Dendritic cell treated with granulocyte-macrophage colony-stimulating factor and Interleukin-4, amounts not matched to agents 40 ng/mL and 50 ng/mL, for 4 days (primary cell): ENCODE measurements around the gene TMEM184B.
"Not testable (repeated sequence)": the region's sequence is repeated elsewhere in the genome, so short reads cannot be mapped to it uniquely, and the experiment has no call there.

ENCODE experiments used
- H3K27ac Mint-ChIP-seq: one replicate; pipeline ENCODE4 v1.8.0; 2022; ENCODE audit warnings: mild to moderate bottlenecking, mixed read lengths
- H3K27me3 Mint-ChIP-seq: one replicate; pipeline ENCODE4 v1.8.0; 2022; ENCODE audit warnings: mild to moderate bottlenecking, mixed read lengths
- H3K36me3 Mint-ChIP-seq: one replicate; pipeline ENCODE4 v1.8.0; 2022; ENCODE audit warnings: low read depth, mixed read lengths
- H3K4me1 Mint-ChIP-seq: one replicate; pipeline ENCODE4 v1.8.0; 2022; ENCODE audit warnings: low read depth, mixed read lengths
- H3K4me3 Mint-ChIP-seq: one replicate; pipeline ENCODE4 v1.8.0; 2022; ENCODE audit warnings: mild to moderate bottlenecking, moderate library complexity, mixed read lengths
- H3K9me3 Mint-ChIP-seq: one replicate; pipeline ENCODE4 v1.8.0; 2022; ENCODE audit warnings: mixed read lengths
- intact Hi-C: fragments of 100-400 bp; cut with micrococcal nuclease; formaldehyde crosslinking; loops from one replicate; pipeline ENCODE4 v1.15.0; 2022

The TMEM184B gene

DNA sequence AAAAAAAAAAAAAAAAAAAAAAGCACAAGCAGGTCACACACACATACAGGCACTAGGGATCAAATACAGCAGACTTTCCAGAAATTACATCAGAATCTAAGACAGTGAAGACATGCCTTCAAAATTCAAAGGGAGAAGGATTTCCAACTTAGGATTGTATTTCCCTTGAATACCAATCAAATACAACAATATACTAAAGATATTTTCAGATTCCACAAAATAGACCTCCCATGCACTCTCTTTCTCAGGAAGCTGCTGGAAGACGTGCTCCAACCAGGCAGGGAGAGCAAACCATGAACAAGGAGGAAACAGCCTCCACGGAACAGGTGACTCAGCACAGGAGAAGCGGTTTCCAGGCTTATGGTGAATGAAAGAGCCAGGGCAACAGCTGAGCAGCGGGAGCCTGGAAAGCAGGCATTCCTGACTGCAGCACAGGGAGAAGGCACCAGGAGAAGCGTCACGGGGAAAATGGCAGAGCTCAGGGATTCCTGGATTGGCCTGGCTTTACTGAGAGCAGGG is 32.0 kb downstream of the TMEM184B start:
- H3K27me3 Mint-ChIP-seq: no peaks in the 10 kb centered on the region
- peaks cover 5% of the 10 kb centered on the region for H3K4me1 Mint-ChIP-seq
- intact Hi-C loops: no loop called here
- peaks cover 68% of the 10 kb centered on the region for H3K36me3 Mint-ChIP-seq
- no peak overlapping the region for H3K27ac Mint-ChIP-seq
- no peaks in the 10 kb centered on the region for H3K9me3 Mint-ChIP-seq
- H3K4me3 Mint-ChIP-seq: no peak overlapping the region

DNA sequence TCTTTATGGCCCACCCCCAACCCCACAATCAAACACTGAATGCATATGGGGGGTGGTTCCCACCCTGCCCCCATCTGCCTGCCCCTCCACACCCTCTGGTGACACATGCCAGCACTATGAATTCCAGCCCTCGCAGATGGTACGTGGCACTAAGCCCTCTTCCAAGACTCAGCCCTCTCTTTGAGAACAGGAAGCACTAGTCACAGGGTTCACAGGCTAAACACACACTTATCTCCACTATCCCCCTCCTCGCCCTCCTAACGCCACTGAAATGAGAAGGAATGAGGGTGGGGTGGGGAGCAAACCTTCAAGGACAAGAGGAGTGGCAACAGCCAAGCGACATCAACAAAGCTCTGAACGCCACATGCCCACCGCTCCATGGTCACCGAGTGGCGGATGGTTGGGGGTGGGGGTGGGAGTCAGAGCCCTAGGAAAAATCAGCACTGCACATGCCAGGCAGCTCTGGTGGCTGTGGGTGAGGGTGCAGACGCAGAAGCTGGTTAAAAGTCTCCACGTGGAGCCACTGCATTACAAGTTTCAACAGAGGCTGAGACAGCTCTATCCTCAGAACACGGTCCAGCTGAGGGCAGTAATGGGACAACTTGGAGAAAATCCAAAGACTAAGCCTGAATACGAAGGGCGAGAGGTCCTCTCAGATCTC is 33.6 kb downstream of the TMEM184B start:
- Mint-ChIP-seq H3K27ac (no peak overlapping the region), H3K27me3 (no peaks in the 10 kb centered on the region), H3K4me1 (peaks cover 5% of the 10 kb centered on the region), H3K4me3 (no peak overlapping the region), H3K9me3 (no peaks in the 10 kb centered on the region), H3K36me3 (peaks cover 74% of the 10 kb centered on the region)
- intact Hi-C loops: no loop called here

DNA sequence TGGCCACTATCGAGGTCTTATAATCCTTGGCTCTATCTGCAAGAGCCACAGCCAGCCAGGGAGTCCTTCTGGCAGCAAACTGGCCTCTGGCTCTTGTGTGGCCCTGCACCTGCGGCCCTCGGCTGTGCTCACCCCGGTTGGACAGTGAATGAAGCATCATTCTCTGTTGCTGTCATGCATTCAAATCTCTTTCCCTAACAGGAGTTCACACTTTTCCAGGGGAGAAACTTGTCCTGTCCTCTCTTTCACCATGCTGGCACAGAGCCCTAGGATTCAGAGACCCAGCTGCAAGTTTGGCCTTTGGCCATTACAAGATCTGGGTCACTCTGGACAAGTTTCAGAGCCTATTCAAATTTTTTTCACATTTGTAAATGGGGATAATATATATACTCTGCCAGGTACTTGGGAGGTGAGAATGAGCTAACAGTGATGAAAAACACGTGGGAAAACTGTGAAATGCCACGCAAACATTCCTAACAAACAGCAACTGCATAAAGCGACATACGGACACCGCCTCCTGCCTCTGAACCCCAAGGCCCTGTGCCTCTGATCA is 34.2 kb downstream of the TMEM184B start:
- intact Hi-C loops: no loop called here
- Mint-ChIP-seq H3K36me3 (peaks cover 74% of the 10 kb centered on the region), H3K4me1 (peaks cover 5% of the 10 kb centered on the region), H3K27me3 (no peaks in the 10 kb centered on the region), H3K4me3 (no peak overlapping the region), H3K9me3 (no peaks in the 10 kb centered on the region), H3K27ac (no peak overlapping the region)

DNA sequence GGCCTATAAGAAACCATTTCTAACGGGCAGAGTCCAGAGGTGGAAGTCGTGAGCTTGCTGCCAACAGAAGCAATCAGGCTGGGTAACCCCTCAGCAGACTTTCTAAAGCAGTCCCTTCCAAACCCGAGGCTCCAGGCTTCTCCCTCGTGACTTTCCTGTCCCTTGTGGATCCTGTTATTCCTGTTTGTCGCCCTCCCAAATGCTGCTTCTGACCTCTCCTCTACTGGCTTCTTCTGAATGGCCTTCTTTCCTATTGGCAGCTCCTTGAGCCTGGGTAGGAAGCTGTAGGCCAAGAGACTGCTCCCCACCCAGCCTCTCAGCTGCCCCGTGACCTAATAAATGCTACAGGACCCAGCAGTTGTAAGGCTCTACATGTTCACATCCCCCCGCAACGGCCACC is 36.0 kb downstream of the TMEM184B start:
- no peaks in the 10 kb centered on the region for H3K9me3 Mint-ChIP-seq
- H3K4me1 Mint-ChIP-seq: peaks cover 5% of the 10 kb centered on the region
- H3K36me3 Mint-ChIP-seq: peaks cover 83% of the 10 kb centered on the region
- H3K27me3 Mint-ChIP-seq: no peaks in the 10 kb centered on the region
- H3K4me3 Mint-ChIP-seq: no peak overlapping the region
- H3K27ac Mint-ChIP-seq: no peak overlapping the region
- intact Hi-C loops: no loop called here

DNA sequence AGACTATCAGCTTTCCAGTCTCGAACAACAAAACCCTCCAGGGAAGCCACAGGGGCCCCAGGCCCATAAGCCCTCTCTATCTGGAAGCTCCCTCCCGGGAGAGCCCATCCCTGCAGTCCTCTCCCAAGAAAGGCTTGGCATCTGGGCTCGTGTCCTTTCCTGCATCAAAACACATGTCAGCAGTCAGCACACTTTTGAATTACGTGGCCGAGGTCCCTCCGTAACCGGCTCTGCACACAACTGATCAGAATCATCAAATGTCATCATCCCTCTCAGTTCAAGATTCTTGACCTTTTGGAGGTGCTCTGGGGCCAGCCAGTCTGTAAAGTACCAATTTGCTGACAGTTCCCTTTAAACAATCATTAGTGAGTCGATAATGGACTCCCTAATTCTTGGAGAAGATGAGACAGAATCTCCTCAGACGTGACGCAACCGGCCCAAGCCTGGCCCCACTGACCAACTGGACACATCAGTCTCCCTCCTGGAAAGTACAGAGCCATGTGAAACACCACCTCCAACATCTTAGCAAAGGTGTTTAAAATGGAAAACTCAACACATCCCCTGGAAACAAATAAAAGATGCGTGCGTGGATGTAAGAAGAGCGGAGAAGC is 37.5 kb downstream of the TMEM184B start:
- H3K27ac Mint-ChIP-seq: no peak overlapping the region
- intact Hi-C loops: no loop called here
- H3K4me3 Mint-ChIP-seq: no peak overlapping the region
- H3K27me3 Mint-ChIP-seq: no peaks in the 10 kb centered on the region
- H3K9me3 Mint-ChIP-seq: no peaks in the 10 kb centered on the region
- peaks cover 88% of the 10 kb centered on the region for H3K36me3 Mint-ChIP-seq
- H3K4me1 Mint-ChIP-seq: peaks cover 8% of the 10 kb centered on the region

DNA sequence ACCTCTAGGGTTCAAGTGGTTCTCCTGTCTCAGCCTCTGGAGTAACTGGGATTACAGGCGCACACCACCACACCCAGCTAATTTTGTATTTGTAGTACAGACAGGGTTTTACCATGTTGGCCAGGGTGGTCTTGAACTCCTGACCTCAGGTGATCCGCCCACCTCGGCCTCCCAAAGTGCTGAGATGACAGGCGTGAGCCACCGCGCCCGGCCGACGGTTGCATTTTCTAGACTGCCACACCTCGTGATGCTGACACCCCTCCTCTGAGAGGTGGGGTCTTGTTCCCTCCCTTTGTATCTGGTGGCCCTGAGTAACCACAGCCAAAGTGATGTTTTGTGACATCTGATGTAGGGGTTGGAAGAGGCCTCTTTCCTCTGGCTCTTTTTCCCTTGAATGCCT is 39.0 kb downstream of the TMEM184B start:
- not testable (repeated sequence) for H3K27ac Mint-ChIP-seq, H3K27me3 Mint-ChIP-seq, H3K9me3 Mint-ChIP-seq, H3K4me3 Mint-ChIP-seq
- peaks cover 81% of the 10 kb centered on the region for H3K36me3 Mint-ChIP-seq
- intact Hi-C loops: loop anchor here (5.0 kb wide), 2 partner anchors 132 to 177 kb away; partner anchors contain the start of gene PICK1
- H3K4me1 Mint-ChIP-seq: peaks cover 17% of the 10 kb centered on the region

DNA sequence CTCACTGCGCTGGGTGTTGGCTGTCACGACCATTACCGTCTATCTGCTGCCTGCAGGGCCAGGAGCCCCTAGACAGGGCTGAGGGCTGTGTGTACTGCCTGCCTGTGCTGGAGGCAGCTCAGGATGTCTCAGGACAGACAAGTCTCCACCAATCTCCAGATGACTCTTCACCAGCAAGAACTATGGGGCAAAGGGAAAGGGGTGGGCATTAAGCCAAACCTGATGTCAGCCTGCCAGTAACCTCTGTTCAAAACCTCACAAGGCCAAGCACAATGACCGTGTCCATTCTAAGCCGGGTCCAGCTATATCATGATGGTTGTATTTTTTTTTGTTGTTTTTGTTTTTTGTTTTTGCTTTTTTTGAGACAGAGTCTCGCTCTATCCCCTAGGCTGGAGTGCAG is 39.4 kb downstream of the TMEM184B start:
- Mint-ChIP-seq H3K27me3 (no peaks in the 10 kb centered on the region), H3K36me3 (peaks cover 76% of the 10 kb centered on the region), H3K4me1 (peaks cover 21% of the 10 kb centered on the region), H3K9me3 (no peaks in the 10 kb centered on the region), H3K27ac (no peak overlapping the region), H3K4me3 (no peak overlapping the region)
- intact Hi-C loops: loop anchor here (5.0 kb wide), 2 partner anchors 131 to 176 kb away; partner anchors contain the start of gene PICK1

DNA sequence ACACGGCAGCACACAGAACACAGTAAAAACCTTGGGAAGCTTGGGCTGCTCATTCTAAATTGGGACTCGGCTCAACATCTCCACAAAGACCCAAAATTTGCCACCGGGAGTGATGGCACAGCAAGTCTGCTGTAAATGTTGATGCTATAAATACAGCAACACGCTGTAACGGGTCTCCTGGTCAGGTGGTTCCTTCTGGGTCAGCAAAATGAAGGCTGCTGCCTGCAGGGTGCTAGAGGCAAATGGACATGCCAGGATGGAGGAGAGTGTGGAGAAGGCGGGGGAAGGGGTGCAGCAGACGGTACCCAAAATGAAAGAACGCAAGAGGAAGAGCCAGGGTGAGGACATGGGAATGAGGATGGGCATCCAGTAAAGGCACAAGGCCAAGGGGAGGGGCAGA is 40.6 kb downstream of the TMEM184B start:
- Mint-ChIP-seq H3K4me3 (no peak overlapping the region), H3K9me3 (no peaks in the 10 kb centered on the region), H3K4me1 (peaks cover 30% of the 10 kb centered on the region), H3K36me3 (peaks cover 74% of the 10 kb centered on the region), H3K27ac (no peak overlapping the region), H3K27me3 (no peaks in the 10 kb centered on the region)
- intact Hi-C loops: loop anchor here (5.0 kb wide), 2 partner anchors 130 to 175 kb away; partner anchors contain the start of gene PICK1

DNA sequence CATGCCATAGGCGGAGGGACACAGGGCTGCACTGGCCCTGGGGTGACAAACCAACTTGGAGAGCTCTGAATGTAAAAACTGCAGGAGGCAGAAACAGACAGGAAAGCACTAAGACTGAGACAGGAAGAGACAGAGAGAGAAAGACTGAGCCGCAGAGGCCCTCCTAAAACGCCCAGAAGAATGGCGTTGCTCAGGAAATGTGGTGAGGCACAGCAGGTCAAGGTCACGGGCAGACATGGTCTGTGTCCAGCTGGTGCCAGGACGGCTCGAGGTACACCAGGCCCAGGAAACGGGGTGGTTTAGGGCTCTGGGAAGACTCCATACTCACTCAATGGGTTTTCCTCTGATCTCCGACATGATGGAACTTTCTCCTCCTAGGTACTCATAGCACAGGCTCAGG is 41.9 kb downstream of the TMEM184B start:
- H3K36me3 Mint-ChIP-seq: peaks cover 73% of the 10 kb centered on the region
- no peak overlapping the region for H3K4me3 Mint-ChIP-seq
- H3K4me1 Mint-ChIP-seq: peaks cover 30% of the 10 kb centered on the region
- peak overlapping the region; percentile 60 for H3K27ac Mint-ChIP-seq
- intact Hi-C loops: loop anchor here (5.0 kb wide), 2 partner anchors 129 to 174 kb away; partner anchors contain the start of gene PICK1
- no peaks in the 10 kb centered on the region for H3K9me3 Mint-ChIP-seq
- peaks cover 7% of the 10 kb centered on the region for H3K27me3 Mint-ChIP-seq

DNA sequence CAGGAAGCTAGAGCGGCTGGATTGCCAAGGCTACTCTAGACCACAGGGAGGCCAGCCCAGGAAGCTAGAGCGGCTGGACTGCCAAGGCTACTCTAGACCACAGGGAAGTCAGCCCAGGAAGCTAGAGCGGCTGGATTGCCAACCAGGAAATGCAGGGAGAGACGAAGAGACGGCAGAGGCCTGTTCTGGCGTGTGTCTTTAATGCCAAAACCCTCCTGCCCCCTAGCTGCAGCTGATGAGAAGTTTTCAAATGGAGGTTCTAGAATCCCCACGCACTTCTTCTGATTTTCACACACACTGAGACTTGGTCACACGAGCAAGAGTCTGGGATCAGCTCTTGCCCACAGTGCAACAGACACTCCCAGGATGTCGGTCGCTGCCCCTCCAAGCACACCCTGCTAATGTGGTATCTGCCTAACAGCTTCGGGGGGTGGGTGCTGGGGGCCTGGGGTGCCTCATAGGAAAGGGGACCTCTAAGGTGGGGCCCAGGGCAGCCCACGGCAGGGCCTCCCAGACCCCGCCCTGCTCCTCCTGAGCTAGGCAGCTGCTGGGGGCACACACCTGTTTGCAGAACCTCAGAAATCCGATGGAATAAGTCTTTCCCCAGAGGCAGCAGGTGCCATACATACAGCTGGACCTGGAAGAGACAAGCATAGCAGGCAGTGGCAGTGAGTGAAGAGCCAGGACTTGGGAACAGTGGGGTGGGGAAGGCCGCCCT is 42.5 kb downstream of the TMEM184B start:
- Mint-ChIP-seq H3K27ac (peak overlapping the region; percentile 60), H3K36me3 (peaks cover 71% of the 10 kb centered on the region), H3K4me3 (no peak overlapping the region), H3K27me3 (peaks cover 8% of the 10 kb centered on the region), H3K4me1 (peaks cover 30% of the 10 kb centered on the region), H3K9me3 (no peaks in the 10 kb centered on the region)
- intact Hi-C loops: loop anchor here (5.0 kb wide), 2 partner anchors 128 to 173 kb away; partner anchors contain the start of gene PICK1

DNA sequence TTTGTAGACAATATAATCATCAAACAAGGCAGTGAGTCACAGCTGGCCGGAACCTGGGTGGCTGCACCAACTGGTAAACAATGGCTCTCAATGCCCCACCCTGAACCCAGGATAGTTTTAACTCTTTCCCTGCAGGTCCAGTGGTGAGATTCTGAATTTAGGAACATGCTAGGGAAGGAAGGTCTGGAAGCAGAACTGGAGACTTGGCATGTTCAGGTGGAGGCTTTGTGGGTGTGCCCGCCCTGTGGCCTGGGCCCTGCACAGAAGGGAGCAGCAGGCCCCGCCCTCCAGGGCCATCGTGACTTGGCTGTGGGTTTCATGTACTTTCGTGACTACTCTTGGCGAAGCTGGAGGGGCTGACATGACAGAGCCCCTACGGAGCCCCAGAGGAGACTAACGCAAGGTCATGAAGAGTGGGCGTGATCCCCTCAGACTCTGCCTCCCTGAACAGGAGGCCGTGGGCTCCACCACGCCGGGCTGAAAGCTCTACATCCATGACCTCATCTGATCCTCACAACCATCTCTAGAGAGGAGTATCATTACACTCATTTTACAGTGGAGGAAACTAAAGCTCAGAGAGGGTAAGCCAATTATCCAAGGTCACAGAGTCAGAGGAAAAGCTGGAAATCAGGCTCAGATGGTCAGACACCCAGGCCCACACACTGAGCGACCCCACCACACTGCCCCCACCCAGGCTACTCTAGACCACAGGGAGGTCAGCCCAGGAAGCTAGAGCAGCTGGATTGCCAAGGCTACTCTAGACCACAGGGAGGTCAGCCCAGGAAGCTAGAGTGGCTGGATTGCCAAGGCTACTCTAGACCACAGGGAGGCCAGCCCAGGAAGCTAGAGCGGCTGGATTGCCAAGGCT is 43.7 kb downstream of the TMEM184B start:
- peaks cover 9% of the 10 kb centered on the region for H3K27me3 Mint-ChIP-seq
- intact Hi-C loops: no loop called here
- peaks cover 30% of the 10 kb centered on the region for H3K4me1 Mint-ChIP-seq
- no peak overlapping the region for H3K4me3 Mint-ChIP-seq
- peak overlapping the region; percentile 67 for H3K27ac Mint-ChIP-seq
- no peaks in the 10 kb centered on the region for H3K9me3 Mint-ChIP-seq
- peaks cover 71% of the 10 kb centered on the region for H3K36me3 Mint-ChIP-seq

DNA sequence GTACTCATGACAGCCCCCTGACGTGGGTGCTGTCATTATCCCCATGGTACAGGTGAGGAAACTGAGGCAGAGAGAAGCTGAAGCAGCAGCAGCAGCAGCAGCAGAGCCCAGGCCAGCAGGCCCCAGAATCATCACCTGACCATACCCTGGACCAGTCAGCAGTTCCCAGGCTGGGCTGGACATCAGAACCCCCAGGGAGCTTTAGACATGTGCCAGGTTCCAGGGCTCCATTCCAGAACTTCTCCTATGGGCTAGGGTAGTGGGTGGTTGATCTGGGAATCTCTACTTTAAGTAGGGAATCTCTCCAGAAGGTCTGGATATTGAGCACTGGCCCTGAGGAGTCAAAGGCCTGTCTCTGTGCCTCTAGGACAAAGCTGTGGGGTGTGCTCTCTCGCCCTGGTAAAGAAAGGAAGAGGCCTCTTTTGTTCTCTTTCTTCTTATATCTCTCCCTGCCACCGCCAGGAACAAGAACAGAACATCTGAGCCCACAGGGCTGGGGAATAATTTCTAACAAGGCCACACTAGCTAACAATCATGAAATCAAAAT is 44.4 kb downstream of the TMEM184B start:
- no peak overlapping the region for H3K4me3 Mint-ChIP-seq
- peaks cover 30% of the 10 kb centered on the region for H3K4me1 Mint-ChIP-seq
- H3K36me3 Mint-ChIP-seq: peaks cover 70% of the 10 kb centered on the region
- H3K27ac Mint-ChIP-seq: peak overlapping the region; percentile 67
- no peaks in the 10 kb centered on the region for H3K9me3 Mint-ChIP-seq
- H3K27me3 Mint-ChIP-seq: peaks cover 9% of the 10 kb centered on the region
- intact Hi-C loops: no loop called here
